ENCODE results near the gene DOLPP1.

DNA sequence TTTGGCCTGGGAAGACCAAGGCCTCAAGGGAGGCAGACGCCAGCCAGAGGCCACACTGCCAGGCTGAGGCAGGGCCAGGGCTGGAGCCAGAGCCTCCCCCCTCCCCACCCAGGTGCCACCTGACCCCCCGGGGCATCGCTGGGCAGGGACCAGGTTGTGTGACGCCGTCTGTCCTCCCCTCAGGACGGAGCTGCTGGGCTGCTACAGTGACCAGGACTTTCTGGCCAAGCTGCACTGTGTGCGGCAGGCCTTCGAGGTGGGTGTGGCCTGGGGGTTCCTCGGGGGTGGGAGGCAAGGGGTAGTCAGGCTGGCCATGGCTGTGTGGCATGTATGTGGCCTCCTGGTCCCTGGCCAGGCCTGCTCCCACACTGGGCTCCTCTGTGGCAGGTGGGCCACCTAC, 17.9 kb upstream of the DOLPP1 start:
- TF ChIP-seq RORA (CRISPR knock-in tag; IDR thresholded peaks at IDR 0.05), result no peak
- TF ChIP-seq CREB1 (IDR thresholded peaks at IDR 0.05), result no peak
- TF ChIP-seq CREB1 (CRISPR knock-in tag; IDR thresholded peaks at IDR 0.05), result no peak
- no peak for TF ChIP-seq ZBTB38 (CRISPR knock-in tag; IDR thresholded peaks at IDR 0.05)
- TF ChIP-seq ZNF354B (CRISPR knock-in tag; IDR thresholded peaks at IDR 0.05), result no peak
- TF ChIP-seq JDP2 (CRISPR knock-in tag; IDR thresholded peaks at IDR 0.05; ENCODE audit: borderline replicate concordance), result no peak
- TF ChIP-seq SUZ12 (IDR thresholded peaks at IDR 0.05; ENCODE audit: low read depth, low read length), result no peak
- TF ChIP-seq, protein P1, sequence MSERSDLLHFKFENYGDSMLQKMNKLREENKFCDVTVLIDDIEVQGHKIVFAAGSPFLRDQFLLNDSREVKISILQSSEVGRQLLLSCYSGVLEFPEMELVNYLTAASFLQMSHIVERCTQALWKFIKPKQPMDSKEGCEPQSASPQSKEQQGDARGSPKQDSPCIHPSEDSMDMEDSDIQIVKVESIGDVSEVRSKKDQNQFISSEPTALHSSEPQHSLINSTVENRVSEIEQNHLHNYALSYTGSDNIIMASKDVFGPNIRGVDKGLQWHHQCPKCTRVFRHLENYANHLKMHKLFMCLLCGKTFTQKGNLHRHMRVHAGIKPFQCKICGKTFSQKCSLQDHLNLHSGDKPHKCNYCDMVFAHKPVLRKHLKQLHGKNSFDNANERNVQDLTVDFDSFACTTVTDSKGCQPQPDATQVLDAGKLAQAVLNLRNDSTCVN (CRISPR knock-in tag; IDR thresholded peaks at IDR 0.05; ENCODE audit: borderline replicate concordance), result no peak

Measured in HepG2 (cell line).